Endothelial cell of umbilical vein (primary cell): Measurements from ENCODE around the gene VAV2. TPM values are rescaled to one million over a fixed set of nuclear protein-coding genes. Genes with fewer than 3 reads are reported as not detected.

Source experiments
- BruUV-seq: library from RNA; stranded (reverse); fragments of 400-500 nt; replicated peaks from 2 replicates; lab custom pipeline; 2021; lab: Mats Ljungman, UMichigan
- CTCF ChIA-PET: fragments of 300-600, 350-600 bp; sonication (Branson Sonifier 250); formaldehyde crosslinking; loops from one replicate; lab custom pipeline; 2021; ENCODE audit warnings: antibody characterized with exemption, inconsistent platforms; lab: Charles Lee
- POLR2A ChIA-PET: fragments of 300-600, 350-600 bp; sonication (Branson Sonifier 250); formaldehyde crosslinking; loops from one replicate; lab custom pipeline; 2021; ENCODE audit warnings: antibody characterized with exemption, inconsistent platforms; lab: Charles Lee
- DNase-seq: peaks from one replicate; pipeline ENCODE4 v3.0.0-alpha.2; 2011; ENCODE audit warnings: low read depth, low spot score
- FAIRE-seq: peaks from 2 replicates; lab custom pipeline; 2011; peaks lifted over from hg19 to GRCh38; lab: Jason Lieb, UNC
- H2AFZ ChIP-seq: 2 replicates; pipeline ENCODE4 v1.6.0; 2012; ENCODE audit warnings: low read depth, low read length, control low read depth, inconsistent platforms
- H3K27ac ChIP-seq: 2 replicates; pipeline ENCODE4 v1.5.1; 2011; ENCODE audit warnings: low read depth, mild to moderate bottlenecking, control low read depth, low read length, moderate library complexity; ENCODE audit not compliant: insufficient read depth
- H3K27me3 ChIP-seq, 2 experiments: 2 replicates each; pipeline versions ENCODE4 v1.6.0 to v1.6.1; 2011; ENCODE audit warnings: low read length in 2 of 2, mixed read lengths in 1 of 2; ENCODE audit not compliant: control insufficient read depth in 2 of 2, insufficient read depth in 2 of 2
- H3K36me3 ChIP-seq, 2 experiments: 2 replicates in 1 of 2; 3 replicates in 1 of 2; pipeline ENCODE4 v1.5.1; 2011; ENCODE audit warnings: low read length in 2 of 2, mild to moderate bottlenecking in 1 of 2, moderate library complexity in 1 of 2; ENCODE audit not compliant: control insufficient read depth in 2 of 2, insufficient read depth in 2 of 2; ENCODE audit errors: extremely low read depth in 1 of 2
- H3K4me1 ChIP-seq: 3 replicates; pipeline ENCODE4 v1.5.1; 2011; ENCODE audit warnings: mild to moderate bottlenecking, low read length; ENCODE audit not compliant: control insufficient read depth, insufficient read depth; ENCODE audit errors: extremely low read depth
- H3K4me2 ChIP-seq: 2 replicates; pipeline ENCODE4 v1.6.1; 2011; ENCODE audit warnings: low read length, control low read depth, mixed read lengths; ENCODE audit not compliant: insufficient read depth
- H3K4me3 ChIP-seq, 3 experiments: fragments of 200-600 bp in 1 of 3; sonication (generic), shearing (Covaris generic) in 1 of 3; replicated peaks in 1 of 3; 2 replicates each; pipeline ENCODE4 v1.5.1; 2011 to 2016; ENCODE audit warnings: control low read depth in 3 of 3, low read length in 3 of 3, mild to moderate bottlenecking in 2 of 3, inconsistent platforms in 1 of 3, low read depth in 1 of 3, moderate library complexity in 1 of 3; ENCODE audit not compliant: insufficient read depth in 1 of 3
- H3K79me2 ChIP-seq: 2 replicates; pipeline ENCODE4 v1.6.0; 2012; ENCODE audit warnings: low read length, inconsistent platforms; ENCODE audit not compliant: control insufficient read depth, insufficient read depth
- H3K9ac ChIP-seq: replicated peaks from 2 replicates; pipeline ENCODE3; 2011; ENCODE audit warnings: low read length, control low read depth; ENCODE audit not compliant: insufficient read depth; ENCODE audit errors: extremely low read depth
- H3K9me1 ChIP-seq: replicated peaks from 3 replicates; pipeline ENCODE4 v1.6.0; 2011; ENCODE audit warnings: mild to moderate bottlenecking, low read length; ENCODE audit not compliant: control insufficient read depth, insufficient read depth; ENCODE audit errors: extremely low read depth
- H3K9me3 ChIP-seq: replicated peaks from 2 replicates; pipeline ENCODE4 v1.5.1; 2012; ENCODE audit warnings: low read length, inconsistent platforms; ENCODE audit not compliant: control insufficient read depth, insufficient read depth
- H4K20me1 ChIP-seq: replicated peaks from 2 replicates; pipeline ENCODE3; 2011; ENCODE audit warnings: mild to moderate bottlenecking, low read length; ENCODE audit not compliant: control insufficient read depth, insufficient read depth; ENCODE audit errors: extremely low read depth
- CTCF ChIP-seq, 2 donors: IDR thresholded peaks; 1 replicate in 1 of 2; 2 replicates in 1 of 2; pipeline ENCODE4 v1.5.1; 2011; ENCODE audit warnings: low read length in 2 of 2, mild to moderate bottlenecking in 2 of 2, moderate library complexity in 2 of 2, control low read depth in 1 of 2, inconsistent platforms in 1 of 2, low read depth in 1 of 2; ENCODE audit not compliant: insufficient read depth in 1 of 2; ENCODE audit errors: extremely low read depth in 1 of 2
- EZH2 ChIP-seq: IDR thresholded peaks from 2 replicates; pipeline ENCODE4 v1.6.1; 2012; ENCODE audit warnings: borderline replicate concordance, low read depth, mild to moderate bottlenecking, moderate library complexity, low read length, inconsistent platforms; ENCODE audit not compliant: severe bottlenecking
- FOS ChIP-seq: IDR thresholded peaks from 2 replicates; pipeline ENCODE4 v1.6.1; 2011; ENCODE audit warnings: mild to moderate bottlenecking, low read length, moderate library complexity, borderline replicate concordance; ENCODE audit not compliant: insufficient read depth
- GATA2 ChIP-seq: IDR thresholded peaks from 2 replicates; pipeline ENCODE4 v1.7.0; 2011; ENCODE audit warnings: low read depth, mild to moderate bottlenecking, moderate library complexity, mixed read lengths, low read length; ENCODE audit not compliant: insufficient read length, insufficient read depth
- JUN ChIP-seq: IDR thresholded peaks from 2 replicates; pipeline ENCODE4 v1.6.1; 2011; ENCODE audit warnings: borderline replicate concordance, low read depth; ENCODE audit not compliant: insufficient read length, insufficient read depth
- MYC ChIP-seq: IDR thresholded peaks from one replicate; pipeline ENCODE4 v1.6.1; 2011; ENCODE audit warnings: mild to moderate bottlenecking, low read depth, low read length
- POLR2A ChIP-seq: IDR thresholded peaks from 2 replicates; pipeline ENCODE4 v1.6.1; 2012; ENCODE audit warnings: low read depth, mild to moderate bottlenecking, control low read depth, low read length
- POLR2AphosphoS5 ChIP-seq: IDR thresholded peaks from 2 replicates; pipeline ENCODE4 v1.6.1; 2012; ENCODE audit warnings: low read depth, mild to moderate bottlenecking, control low read depth, low read length, moderate library complexity; ENCODE audit not compliant: insufficient read depth
- dilution Hi-C: fragments of 300-500 bp; cut with MboI; formaldehyde crosslinking; loops from one replicate; pipeline ENCODE4 v1.15.0; 2019; ENCODE audit warnings: low sequenced_read_pairs; ENCODE audit not compliant: extremely low pct_ligation_motif_present
- intact Hi-C: fragments of 100-400 bp; cut with micrococcal nuclease; formaldehyde crosslinking; loops from one replicate; pipeline ENCODE4 v1.10.0; 2022
- polyA plus RNA-seq, 4 experiments: library from polyadenylated mRNA; depleted of rRNA in 3 of 4; stranded (reverse) in 3 of 4; unstranded in 1 of 4; fragments of >200 nt; gene quantifications; 2 replicates each; pipeline versions ENCODE4 v1.2.1 to v1.2.3, GENCODE V29; 2011 to 2012; ENCODE audit warnings: missing spikeins in 1 of 4
- total RNA-seq: library from RNA; stranded (reverse); gene quantifications from 2 replicates; pipeline ENCODE4 v1.2.3, GENCODE V29; 2021
- TF ChIP-seq, protein P1 (sequence below): IDR thresholded peaks from 2 replicates; pipeline ENCODE4 v1.6.1; 2011; ENCODE audit not compliant: insufficient read depth, insufficient read length

Gene VAV2
- total and polyA plus RNA-seq, 2 donors (not counting 3 experiments of a cell fraction or from before 2014, with no cell fraction given), result 10.6 to 30.6 TPM

DNA sequence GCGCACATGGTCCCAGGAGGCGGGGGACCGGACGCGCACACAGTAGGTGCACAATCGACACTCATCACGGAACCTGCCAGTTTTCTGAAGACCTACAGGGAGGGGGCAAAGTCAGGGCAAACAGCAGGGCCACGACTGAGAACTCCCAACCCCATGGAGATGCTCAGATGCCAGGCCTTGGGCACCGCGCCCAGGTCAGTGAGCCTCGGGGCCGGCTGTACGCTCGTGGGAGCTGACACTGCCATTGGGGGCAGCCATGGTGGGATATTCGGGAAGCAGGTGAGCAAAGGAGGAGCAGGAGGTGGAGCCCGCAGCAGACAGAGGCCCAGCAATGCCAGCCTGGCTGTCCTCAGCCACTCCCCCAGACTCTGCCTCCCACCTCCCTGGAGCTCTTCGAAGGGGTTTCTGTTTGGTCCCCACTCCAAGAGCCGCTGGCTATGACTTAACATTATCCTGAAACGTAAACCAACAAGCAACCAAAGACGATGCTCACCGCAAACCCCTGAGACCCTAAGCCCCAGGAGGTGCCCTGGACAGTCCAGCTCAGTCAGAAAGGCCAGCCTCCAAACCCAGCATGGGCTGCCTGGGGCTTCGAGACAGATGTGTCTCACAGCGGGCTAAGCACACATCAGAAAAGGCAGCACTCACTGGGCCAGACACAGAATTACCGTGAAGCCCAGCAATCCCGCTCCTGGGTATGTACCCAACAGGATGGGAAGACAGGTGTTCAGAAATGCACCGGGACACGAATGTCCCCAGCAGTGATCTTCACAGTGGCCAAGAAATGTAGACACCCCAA is 78.4 kb downstream of the VAV2 start:
- Histone ChIP-seq H3K27ac (no peak overlapping the region), H3K27me3 (no peaks in the 10 kb centered on the region), H3K36me3 (no peaks in the 10 kb centered on the region), H3K9me1 (no peaks in the 10 kb centered on the region), H3K9me3 (no peaks in the 10 kb centered on the region), H3K4me1 (no peaks in the 10 kb centered on the region), H3K79me2 (peaks cover 39% of the 10 kb centered on the region), H3K4me3 (no peak overlapping the region), H4K20me1 (no peaks in the 10 kb centered on the region), H3K4me2 (no peak overlapping the region), H2AFZ (no peak overlapping the region), H3K9ac (no peak overlapping the region)
- BruUV-seq, result no TSS peak
- intact Hi-C loops (no loop called here), dilution Hi-C loops (no loop called here)
- ChIA-PET CTCF (no interaction called here), POLR2A (no interaction called here)
- FAIRE-seq (no peak), DNase-seq (no peak)
- TF ChIP-seq EZH2 (no peak), POLR2AphosphoS5 (no peak), FOS (no peak), GATA2 (no peak), MYC (no peak), CTCF (IDR thresholded peaks at IDR 0.05; ENCODE audit: extremely low read depth in 1 of 2, insufficient read depth in 1 of 2, low read depth in 1 of 2, low read length in 2 of 2) (no peak), JUN (no peak), POLR2A (no peak)
- TF ChIP-seq, protein P1, sequence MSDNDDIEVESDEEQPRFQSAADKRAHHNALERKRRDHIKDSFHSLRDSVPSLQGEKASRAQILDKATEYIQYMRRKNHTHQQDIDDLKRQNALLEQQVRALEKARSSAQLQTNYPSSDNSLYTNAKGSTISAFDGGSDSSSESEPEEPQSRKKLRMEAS, result no peak
